Measurements from ENCODE around the gene MCOLN1. TPM values are rescaled to one million over a fixed set of nuclear protein-coding genes. Genes with fewer than 3 reads are reported as not detected.

The MCOLN1 gene
- total RNA-seq, 1 experiment from 2014 or later = 10.2 TPM

DNA sequence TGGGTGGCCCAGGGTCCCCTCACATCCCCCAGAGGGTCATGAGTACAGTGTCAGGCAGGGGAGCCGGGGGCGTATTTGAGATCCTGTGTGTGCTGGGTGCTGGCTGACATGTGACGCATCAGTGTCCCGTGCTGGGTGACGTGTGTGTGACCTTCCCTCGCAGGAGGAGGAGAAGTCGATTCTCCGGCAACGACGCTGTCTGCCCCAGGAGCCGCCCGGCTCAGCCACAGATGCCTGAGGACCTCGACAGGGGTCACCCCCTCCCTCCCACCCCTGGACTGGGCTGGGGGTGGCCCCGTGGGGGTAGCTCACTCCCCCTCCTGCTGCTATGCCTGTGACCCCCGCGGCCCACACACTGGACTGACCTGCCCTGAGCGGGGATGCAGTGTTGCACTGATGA, 38.9 kb downstream of the MCOLN1 start:
- H3K9ac ChIP-seq (ENCODE audit: low read length) = no peak overlapping the region
- no peaks in the 10 kb centered on the region for H3K27me3 ChIP-seq (ENCODE audit: low read length)
- ChIA-PET CTCF (no interaction called here), POLR2A (ENCODE audit: unreplicated experiment) (no interaction called here)
- ATAC-seq (no peak), DNase-seq (no peak)
- no peaks in the 10 kb centered on the region for H3F3A ChIP-seq (ENCODE audit: low read length, unreplicated experiment)
- no peak overlapping the region for H3K27ac ChIP-seq (ENCODE audit: low read length)
- H3K4me2 ChIP-seq (ENCODE audit: low read length) = no peak overlapping the region
- H2AFZ ChIP-seq (ENCODE audit: low read length) = no peak overlapping the region
- no peaks in the 10 kb centered on the region for H3K9me3 ChIP-seq (ENCODE audit: low read length)
- no peaks in the 10 kb centered on the region for H4K20me1 ChIP-seq (ENCODE audit: low read length)
- no peak overlapping the region for H3K4me3 ChIP-seq (ENCODE audit: low read length)
- BruUV-seq (replicated peaks) = no TSS peak
- intact Hi-C loops (cut with micrococcal nuclease) = no loop called here
- no peaks in the 10 kb centered on the region for H3K4me1 ChIP-seq (ENCODE audit: insufficient read depth, low read length)
- H3K36me3 ChIP-seq (ENCODE audit: low read depth, low read length) = peaks cover 32% of the 10 kb centered on the region
- H3K9me2 ChIP-seq (replicated peaks; ENCODE audit: low read length) = no peaks in the 10 kb centered on the region
- TF ChIP-seq EZH2phosphoT487 (IDR thresholded peaks at IDR 0.05; ENCODE audit: borderline replicate concordance, low read length) (no peak), EZH2 (IDR thresholded peaks at IDR 0.05; ENCODE audit: low read length, unreplicated experiment) (no peak)
- TF ChIP-seq, protein P1, sequence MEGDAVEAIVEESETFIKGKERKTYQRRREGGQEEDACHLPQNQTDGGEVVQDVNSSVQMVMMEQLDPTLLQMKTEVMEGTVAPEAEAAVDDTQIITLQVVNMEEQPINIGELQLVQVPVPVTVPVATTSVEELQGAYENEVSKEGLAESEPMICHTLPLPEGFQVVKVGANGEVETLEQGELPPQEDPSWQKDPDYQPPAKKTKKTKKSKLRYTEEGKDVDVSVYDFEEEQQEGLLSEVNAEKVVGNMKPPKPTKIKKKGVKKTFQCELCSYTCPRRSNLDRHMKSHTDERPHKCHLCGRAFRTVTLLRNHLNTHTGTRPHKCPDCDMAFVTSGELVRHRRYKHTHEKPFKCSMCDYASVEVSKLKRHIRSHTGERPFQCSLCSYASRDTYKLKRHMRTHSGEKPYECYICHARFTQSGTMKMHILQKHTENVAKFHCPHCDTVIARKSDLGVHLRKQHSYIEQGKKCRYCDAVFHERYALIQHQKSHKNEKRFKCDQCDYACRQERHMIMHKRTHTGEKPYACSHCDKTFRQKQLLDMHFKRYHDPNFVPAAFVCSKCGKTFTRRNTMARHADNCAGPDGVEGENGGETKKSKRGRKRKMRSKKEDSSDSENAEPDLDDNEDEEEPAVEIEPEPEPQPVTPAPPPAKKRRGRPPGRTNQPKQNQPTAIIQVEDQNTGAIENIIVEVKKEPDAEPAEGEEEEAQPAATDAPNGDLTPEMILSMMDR (conservative IDR thresholded peaks at IDR 0.05; ENCODE audit: low read depth, low read length) = no peak
- H3K79me2 ChIP-seq (ENCODE audit: low read length) = no peaks in the 10 kb centered on the region

DNA sequence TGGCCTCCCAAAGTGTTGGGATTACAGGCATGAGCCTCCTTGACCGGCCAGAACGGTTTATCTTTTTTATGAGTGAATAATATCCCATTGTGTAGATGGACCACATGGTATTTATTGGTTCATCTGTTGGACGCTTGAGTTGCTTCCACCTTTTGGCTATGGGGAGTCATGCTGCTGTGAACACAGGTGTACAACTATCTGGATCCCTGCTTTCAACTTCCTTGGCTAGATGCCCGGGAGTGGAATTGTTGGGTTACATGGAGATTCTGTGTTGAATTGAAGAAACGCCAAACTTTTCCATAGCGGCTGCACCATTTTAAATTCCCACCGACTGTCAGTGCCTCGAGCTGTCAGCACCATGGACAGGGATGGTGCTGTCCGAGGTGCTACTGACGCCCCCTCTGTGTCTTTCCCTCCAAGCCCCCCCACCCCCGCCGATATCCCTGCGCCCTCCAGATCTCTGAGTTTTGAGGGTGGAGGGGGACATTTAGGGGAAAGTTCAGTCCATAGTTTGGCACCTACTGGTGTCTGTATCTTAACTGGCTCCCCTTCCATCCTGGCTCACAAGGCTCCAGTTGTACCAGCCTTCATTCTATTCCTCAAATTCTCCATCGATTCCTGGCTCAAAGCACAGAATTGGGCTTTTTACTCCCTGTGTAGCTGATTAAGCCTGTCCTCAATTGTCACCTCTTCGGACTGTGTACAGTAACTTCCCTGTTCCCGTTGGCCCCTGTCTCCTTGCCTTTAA, 40.4 kb downstream of the MCOLN1 start:
- TF ChIP-seq EZH2 (IDR thresholded peaks at IDR 0.05; ENCODE audit: low read length, unreplicated experiment) (no peak), EZH2phosphoT487 (IDR thresholded peaks at IDR 0.05; ENCODE audit: borderline replicate concordance, low read length) (no peak)
- TF ChIP-seq, protein P1 (conservative IDR thresholded peaks at IDR 0.05; ENCODE audit: low read depth, low read length) = no peak
- H4K20me1 ChIP-seq (ENCODE audit: low read length) = no peaks in the 10 kb centered on the region
- intact Hi-C loops (cut with micrococcal nuclease) = no loop called here
- H3K36me3 ChIP-seq (ENCODE audit: low read depth, low read length) = peaks cover 18% of the 10 kb centered on the region
- ChIA-PET CTCF (interaction anchor here (0.6 kb wide), 2 partner anchors 47 to 67 kb away, joined by 3 to 4 read pairs; partner anchors contain the start of gene ZNF358), POLR2A (ENCODE audit: unreplicated experiment) (no interaction called here)
- BruUV-seq (replicated peaks) = no TSS peak
- no peak overlapping the region for H2AFZ ChIP-seq (ENCODE audit: low read length)
- H3K27ac ChIP-seq (ENCODE audit: low read length) = no peak overlapping the region
- H3K79me2 ChIP-seq (ENCODE audit: low read length) = no peaks in the 10 kb centered on the region
- no peaks in the 10 kb centered on the region for H3F3A ChIP-seq (ENCODE audit: low read length, unreplicated experiment)
- no peaks in the 10 kb centered on the region for H3K9me2 ChIP-seq (replicated peaks; ENCODE audit: low read length)
- ATAC-seq (no peak), DNase-seq (peak; percentile 58)
- no peak overlapping the region for H3K9ac ChIP-seq (ENCODE audit: low read length)
- H3K4me2 ChIP-seq (ENCODE audit: low read length) = no peak overlapping the region
- H3K27me3 ChIP-seq (ENCODE audit: low read length) = no peaks in the 10 kb centered on the region
- H3K4me3 ChIP-seq (ENCODE audit: low read length) = no peak overlapping the region
- no peaks in the 10 kb centered on the region for H3K4me1 ChIP-seq (ENCODE audit: insufficient read depth, low read length)
- H3K9me3 ChIP-seq (ENCODE audit: low read length) = no peaks in the 10 kb centered on the region

DNA sequence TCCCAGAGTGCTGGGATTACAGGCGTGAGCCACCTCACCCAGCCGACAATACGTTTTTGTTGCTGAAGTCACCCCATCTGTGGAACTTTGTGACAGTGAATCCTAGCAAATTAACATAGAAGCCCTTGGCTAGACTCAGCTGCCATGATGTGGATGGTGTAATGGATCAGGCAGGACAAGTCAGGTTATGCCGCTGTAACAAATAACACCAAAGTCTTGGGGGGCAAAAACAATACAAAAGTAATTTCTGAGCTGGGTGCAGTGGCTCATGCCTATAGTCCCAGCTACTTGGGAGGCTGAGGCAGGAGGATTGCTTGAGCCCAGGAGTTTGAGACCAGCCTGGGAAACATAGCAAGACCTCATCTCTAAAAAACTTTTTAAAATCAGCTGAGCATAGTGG, 42.4 kb downstream of the MCOLN1 start:
- BruUV-seq (replicated peaks) = no TSS peak

More for the DNA sequence above, 42.4 kb downstream of the MCOLN1 start:
- ATAC-seq = no peak
- no peak overlapping the region for H3K9ac ChIP-seq (ENCODE audit: low read length)
- no peaks in the 10 kb centered on the region for H4K20me1 ChIP-seq (ENCODE audit: low read length)
- intact Hi-C loops (cut with micrococcal nuclease) = no loop called here
- ChIA-PET POLR2A (ENCODE audit: unreplicated experiment) (no interaction called here), CTCF (interaction anchor here (0.8 kb wide), 1 partner anchor 116 kb away, joined by 3 read pairs; the partner anchor contains the start of gene TRAPPC5)
- H3K27me3 ChIP-seq (ENCODE audit: low read length) = no peaks in the 10 kb centered on the region
- no peak for DNase-seq
- no peaks in the 10 kb centered on the region for H3F3A ChIP-seq (ENCODE audit: low read length, unreplicated experiment)
- no peaks in the 10 kb centered on the region for H3K9me2 ChIP-seq (replicated peaks; ENCODE audit: low read length)
- H3K9me3 ChIP-seq (ENCODE audit: low read length) = no peaks in the 10 kb centered on the region
- H3K4me1 ChIP-seq (ENCODE audit: insufficient read depth, low read length) = no peaks in the 10 kb centered on the region
- no peaks in the 10 kb centered on the region for H3K79me2 ChIP-seq (ENCODE audit: low read length)
- H2AFZ ChIP-seq (ENCODE audit: low read length) = no peak overlapping the region
- no peak overlapping the region for H3K4me2 ChIP-seq (ENCODE audit: low read length)
- TF ChIP-seq EZH2phosphoT487 (IDR thresholded peaks at IDR 0.05; ENCODE audit: borderline replicate concordance, low read length) (no peak), EZH2 (IDR thresholded peaks at IDR 0.05; ENCODE audit: low read length, unreplicated experiment) (no peak)
- TF ChIP-seq, protein P1 (conservative IDR thresholded peaks at IDR 0.05; ENCODE audit: low read depth, low read length) = no peak
- H3K36me3 ChIP-seq (ENCODE audit: low read depth, low read length) = peaks cover 6% of the 10 kb centered on the region; the same call in 1 of the 2 replicates
- no peak overlapping the region for H3K4me3 ChIP-seq (ENCODE audit: low read length)
- no peak overlapping the region for H3K27ac ChIP-seq (ENCODE audit: low read length)

Data from PC-3 (cell line).